ENCODE data around the gene CAMK1G. TPM values are rescaled to one million over a fixed set of nuclear protein-coding genes. Genes with fewer than 3 reads are reported as not detected.

CAMK1G gene
- total and polyA plus RNA-seq, 2 of the 4 experiments (the other 2 are of a cell fraction): 0.72 to 1.8 TPM

DNA sequence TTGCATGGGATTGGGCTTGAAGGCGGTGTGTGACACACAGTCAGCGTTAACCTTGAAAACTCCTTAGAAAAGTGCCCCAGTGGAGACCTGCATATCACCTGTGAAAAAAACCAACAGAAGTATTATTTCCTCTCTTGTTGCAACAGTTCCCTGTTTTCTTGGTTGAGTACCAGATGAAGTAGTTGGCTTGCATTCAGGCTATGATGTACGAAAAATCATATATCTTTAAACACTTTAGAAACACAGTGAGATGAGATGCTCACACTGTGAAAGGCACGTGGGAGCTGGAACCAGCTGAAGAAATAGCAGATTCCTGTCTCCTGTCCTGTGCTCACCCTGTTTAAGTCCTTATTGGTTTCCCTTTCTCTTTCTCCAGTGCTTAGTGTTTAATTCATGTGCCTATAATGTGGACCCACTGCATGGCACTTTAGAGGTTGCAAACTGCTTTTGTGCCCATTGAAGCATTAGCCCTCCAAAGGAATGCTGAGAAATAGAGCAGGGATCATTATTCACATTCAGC lies 2.8 kb downstream of the CAMK1G start:
- no peaks in the 10 kb centered on the region for H4K20me1 ChIP-seq (ENCODE audit: insufficient read depth, low read length)
- no peak overlapping the region for H3K56ac ChIP-seq (ENCODE audit: extremely low read depth, insufficient read depth, low read length)
- TF ChIP-seq, protein P1, sequence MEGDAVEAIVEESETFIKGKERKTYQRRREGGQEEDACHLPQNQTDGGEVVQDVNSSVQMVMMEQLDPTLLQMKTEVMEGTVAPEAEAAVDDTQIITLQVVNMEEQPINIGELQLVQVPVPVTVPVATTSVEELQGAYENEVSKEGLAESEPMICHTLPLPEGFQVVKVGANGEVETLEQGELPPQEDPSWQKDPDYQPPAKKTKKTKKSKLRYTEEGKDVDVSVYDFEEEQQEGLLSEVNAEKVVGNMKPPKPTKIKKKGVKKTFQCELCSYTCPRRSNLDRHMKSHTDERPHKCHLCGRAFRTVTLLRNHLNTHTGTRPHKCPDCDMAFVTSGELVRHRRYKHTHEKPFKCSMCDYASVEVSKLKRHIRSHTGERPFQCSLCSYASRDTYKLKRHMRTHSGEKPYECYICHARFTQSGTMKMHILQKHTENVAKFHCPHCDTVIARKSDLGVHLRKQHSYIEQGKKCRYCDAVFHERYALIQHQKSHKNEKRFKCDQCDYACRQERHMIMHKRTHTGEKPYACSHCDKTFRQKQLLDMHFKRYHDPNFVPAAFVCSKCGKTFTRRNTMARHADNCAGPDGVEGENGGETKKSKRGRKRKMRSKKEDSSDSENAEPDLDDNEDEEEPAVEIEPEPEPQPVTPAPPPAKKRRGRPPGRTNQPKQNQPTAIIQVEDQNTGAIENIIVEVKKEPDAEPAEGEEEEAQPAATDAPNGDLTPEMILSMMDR (conservative IDR thresholded peaks at IDR 0.05; ENCODE audit: low read depth, low read length): no peak
- no peak for TF ChIP-seq RFX5 (IDR thresholded peaks at IDR 0.05; ENCODE audit: low read depth, low read length)
- TF ChIP-seq, protein P2, sequence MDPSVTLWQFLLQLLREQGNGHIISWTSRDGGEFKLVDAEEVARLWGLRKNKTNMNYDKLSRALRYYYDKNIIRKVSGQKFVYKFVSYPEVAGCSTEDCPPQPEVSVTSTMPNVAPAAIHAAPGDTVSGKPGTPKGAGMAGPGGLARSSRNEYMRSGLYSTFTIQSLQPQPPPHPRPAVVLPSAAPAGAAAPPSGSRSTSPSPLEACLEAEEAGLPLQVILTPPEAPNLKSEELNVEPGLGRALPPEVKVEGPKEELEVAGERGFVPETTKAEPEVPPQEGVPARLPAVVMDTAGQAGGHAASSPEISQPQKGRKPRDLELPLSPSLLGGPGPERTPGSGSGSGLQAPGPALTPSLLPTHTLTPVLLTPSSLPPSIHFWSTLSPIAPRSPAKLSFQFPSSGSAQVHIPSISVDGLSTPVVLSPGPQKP (IDR thresholded peaks at IDR 0.05; ENCODE audit: borderline replicate concordance, low read depth, low read length): no peak
- no peak for TF ChIP-seq RAD21 (IDR thresholded peaks at IDR 0.05; ENCODE audit: low read length)
- H2BK15ac ChIP-seq (ENCODE audit: low read depth, low read length): no peak overlapping the region
- no TSS peak for BruUV-seq (replicated peaks)
- H4K5ac ChIP-seq (ENCODE audit: low read depth, low read length): no peak overlapping the region
- no peak overlapping the region for H2BK120ac ChIP-seq (ENCODE audit: low read depth, low read length)
- H3K79me1 ChIP-seq (ENCODE audit: low read depth in 1 of 2, low read length in 2 of 2): no peaks in the 10 kb centered on the region
- no peak overlapping the region for H3K18ac ChIP-seq (ENCODE audit: low read depth, low read length)
- peaks cover 3% of the 10 kb centered on the region; the same call in 1 of the 2 replicates for H3K4me1 ChIP-seq (ENCODE audit: control insufficient read depth, insufficient read depth, low read length)
- no peak overlapping the region for H3K9ac ChIP-seq (ENCODE audit: low read depth, low read length)
- H3K23ac ChIP-seq (ENCODE audit: low read depth, low read length): no peak overlapping the region
- no peak overlapping the region for H3K27ac ChIP-seq (ENCODE audit: insufficient read depth, low read length)
- ATAC-seq (ENCODE audit: low read depth) (no peak), DNase-seq (no peak)
- no CpG with 5 or more reads among the region's 4 CpGs for WGBS, 2 experiments (ENCODE audit: extremely low coverage in 2 of 2, insufficient read length in 1 of 2)
- H3K4ac ChIP-seq (ENCODE audit: low read depth, low read length): no peak overlapping the region
- no peaks in the 10 kb centered on the region for H3K9me3 ChIP-seq (ENCODE audit: control insufficient read depth, insufficient read depth, low read length)
- H3K14ac ChIP-seq (replicated peaks; ENCODE audit: low read depth, low read length): no peak overlapping the region
- in situ Hi-C loops (cut with MboI; ENCODE audit: low sequenced_read_pairs) (no loop called here), intact Hi-C loops (cut with micrococcal nuclease) (no loop called here), dilution Hi-C loops (cut with HindIII; ENCODE audit: low sequenced_read_pairs, unreplicated experiment) (no loop called here)
- H4K8ac ChIP-seq (ENCODE audit: low read depth in 2 of 2, low read length in 2 of 2): no peak overlapping the region
- H2AK9ac ChIP-seq (replicated peaks; ENCODE audit: low read depth, low read length, poor library complexity): no peak overlapping the region
- H3K4me3 ChIP-seq (ENCODE audit: insufficient read depth, low read depth, low read length): no peak overlapping the region
- no peak overlapping the region for H2AK5ac ChIP-seq (ENCODE audit: low read depth, low read length)
- H4K91ac ChIP-seq (ENCODE audit: insufficient read depth, low read depth, low read length): no peak overlapping the region
- no peak overlapping the region for H2BK5ac ChIP-seq (ENCODE audit: low read depth, low read length, poor library complexity, severe bottlenecking)
- H3K9me1 ChIP-seq (ENCODE audit: insufficient read depth, low read length): no peaks in the 10 kb centered on the region; the same call in 1 of the 2 replicates
- H3K36me3 ChIP-seq (ENCODE audit: control insufficient read depth, insufficient read depth, low read length): no peaks in the 10 kb centered on the region
- H3K27me3 ChIP-seq (ENCODE audit: control insufficient read depth, insufficient read depth, low read length): 0 out of 2 replicates have a peak, but pooled peaks cover 2% of the 10 kb centered on the region
- ChIA-PET POLR2A (ENCODE audit: unreplicated experiment) (no interaction called here), CTCF (no interaction called here)
- H3K4me2 ChIP-seq (ENCODE audit: low read depth, low read length): peak overlapping the region; percentile 32
- peak overlapping the region; percentile 4 for H2AFZ ChIP-seq (replicated peaks; ENCODE audit: low read length, poor library complexity)
- no peak overlapping the region for H2BK20ac ChIP-seq (ENCODE audit: low read depth, low read length)

Data from IMR-90 (cell line).